ENCODE results near the gene LIN28B.
A peak's percentile ranks its signal among the peaks of the same experiment; 100 is the strongest.
"Not testable (repeated sequence)": the region's sequence is repeated elsewhere in the genome, so short reads cannot be mapped to it uniquely, and the experiment has no call there.

The LIN28B gene

GRCh38 chr6:105072798-105073199 is 115.9 kb downstream of the LIN28B start:
- DNase-seq: no peak

- DNase-seq: no peak
These were observed 118.3 kb downstream of the LIN28B start for GRCh38 chr6:105075210-105075609.

GRCh38 chr6:105076418-105076817 is 119.5 kb downstream of the LIN28B start:
- not testable (repeated sequence) for DNase-seq

- DNase-seq: peak; percentile 26 to 50
These were observed 120.9 kb downstream of the LIN28B start for GRCh38 chr6:105077596-105078385.

GRCh38 chr6:105078386-105078708 is 121.4 kb downstream of the LIN28B start:
- DNase-seq: no peak

- no peak for DNase-seq
These were observed 123.4 kb downstream of the LIN28B start for GRCh38 chr6:105080279-105080678.

GRCh38 chr6:105081662-105082061 is 124.8 kb downstream of the LIN28B start:
- DNase-seq: not testable (repeated sequence)

GRCh38 chr6:105087571-105088211 is 130.8 kb downstream of the LIN28B start:
- peak; percentile 16 to 55 for DNase-seq

- no peak for DNase-seq
These were observed 134.4 kb downstream of the LIN28B start for GRCh38 chr6:105091140-105091829.

- no peak for DNase-seq
These were observed 137.3 kb downstream of the LIN28B start for GRCh38 chr6:105094133-105094640.

- DNase-seq: no peak
These were observed 138.2 kb downstream of the LIN28B start for GRCh38 chr6:105095139-105095538.

GRCh38 chr6:105097288-105097687 is 140.4 kb downstream of the LIN28B start:
- DNase-seq: no peak

- no peak for DNase-seq
These were observed 142.5 kb downstream of the LIN28B start for GRCh38 chr6:105099371-105099770.

- no peak for DNase-seq
These were observed 145.3 kb downstream of the LIN28B start for GRCh38 chr6:105102186-105102585.

- no peak for DNase-seq
These were observed 148.2 kb downstream of the LIN28B start for GRCh38 chr6:105105094-105105493.

- no peak for DNase-seq
These were observed 149.4 kb downstream of the LIN28B start for GRCh38 chr6:105106260-105106659.

GRCh38 chr6:105107207-105107606 is 150.3 kb downstream of the LIN28B start:
- DNase-seq: no peak

- DNase-seq: no peak
These were observed 151.8 kb downstream of the LIN28B start for GRCh38 chr6:105108631-105109262.

GRCh38 chr6:105109955-105110895 is 153.3 kb downstream of the LIN28B start:
- no peak for DNase-seq

GRCh38 chr6:105111105-105111504 is 154.2 kb downstream of the LIN28B start:
- no peak for DNase-seq

GRCh38 chr6:105111871-105112270 is 155.0 kb downstream of the LIN28B start:
- DNase-seq: no peak

GRCh38 chr6:105112577-105112976 is 155.7 kb downstream of the LIN28B start:
- DNase-seq: no peak
